ENCODE data around the gene APCDD1.

The APCDD1 gene

GRCh38 chr18:10419420-10420103 is 34.9 kb upstream of the APCDD1 start:
- ATAC-seq, result no peak
- TF ChIP-seq ARNTL (CRISPR knock-in tag; IDR thresholded peaks at IDR 0.05; ENCODE audit: borderline replicate concordance, low read depth) (no peak), ZFP30 (CRISPR knock-in tag; IDR thresholded peaks at IDR 0.05) (no peak), GLIS3 (CRISPR knock-in tag; IDR thresholded peaks at IDR 0.05) (no peak), ESRRG (CRISPR knock-in tag; IDR thresholded peaks at IDR 0.05) (no peak), ISL1 (CRISPR knock-in tag; IDR thresholded peaks at IDR 0.05) (no peak), OSR1 (CRISPR knock-in tag; IDR thresholded peaks at IDR 0.05) (no peak), ZNF70 (CRISPR knock-in tag; IDR thresholded peaks at IDR 0.05) (no peak)

- no peak for ATAC-seq
- TF ChIP-seq ZC3H10 (CRISPR knock-in tag; IDR thresholded peaks at IDR 0.05) (no peak), CSDC2 (CRISPR knock-in tag; IDR thresholded peaks at IDR 0.05) (no peak), BACH2 (CRISPR knock-in tag; IDR thresholded peaks at IDR 0.05; ENCODE audit: borderline replicate concordance) (no peak), ZNF565 (CRISPR knock-in tag; conservative IDR thresholded peaks at IDR 0.05; ENCODE audit: low read depth) (no peak), ISL1 (CRISPR knock-in tag; IDR thresholded peaks at IDR 0.05) (no peak), ZFP3 (CRISPR knock-in tag; IDR thresholded peaks at IDR 0.05) (no peak), PATZ1 (CRISPR knock-in tag; IDR thresholded peaks at IDR 0.05; ENCODE audit: borderline replicate concordance) (no peak), TSHZ2 (CRISPR knock-in tag; IDR thresholded peaks at IDR 0.05) (no peak), CSRNP3 (CRISPR knock-in tag; IDR thresholded peaks at IDR 0.05) (no peak), POU6F1 (CRISPR knock-in tag; IDR thresholded peaks at IDR 0.05; ENCODE audit: borderline replicate concordance, low read depth) (no peak), OSR1 (CRISPR knock-in tag; IDR thresholded peaks at IDR 0.05) (no peak), GLIS3 (CRISPR knock-in tag; IDR thresholded peaks at IDR 0.05) (no peak), ZFP30 (CRISPR knock-in tag; IDR thresholded peaks at IDR 0.05) (no peak), ESRRG (CRISPR knock-in tag; IDR thresholded peaks at IDR 0.05) (no peak), ARNTL (CRISPR knock-in tag; IDR thresholded peaks at IDR 0.05; ENCODE audit: borderline replicate concordance, low read depth) (no peak), PPARA (CRISPR knock-in tag; IDR thresholded peaks at IDR 0.05; ENCODE audit: borderline replicate concordance) (no peak), ZNF8 (CRISPR knock-in tag; IDR thresholded peaks at IDR 0.05) (no peak), SNAI2 (CRISPR knock-in tag; IDR thresholded peaks at IDR 0.05) (no peak), RARB (CRISPR knock-in tag; IDR thresholded peaks at IDR 0.05) (no peak)
These were observed 33.7 kb upstream of the APCDD1 start for GRCh38 chr18:10420561-10421352.

- no peak for ATAC-seq
- TF ChIP-seq BACH2 (CRISPR knock-in tag; IDR thresholded peaks at IDR 0.05; ENCODE audit: borderline replicate concordance) (no peak), ZNF565 (CRISPR knock-in tag; conservative IDR thresholded peaks at IDR 0.05; ENCODE audit: low read depth) (no peak), TSHZ2 (CRISPR knock-in tag; IDR thresholded peaks at IDR 0.05) (no peak), SNAI2 (CRISPR knock-in tag; IDR thresholded peaks at IDR 0.05) (no peak), POU6F1 (CRISPR knock-in tag; IDR thresholded peaks at IDR 0.05; ENCODE audit: borderline replicate concordance, low read depth) (no peak), CSRNP3 (CRISPR knock-in tag; IDR thresholded peaks at IDR 0.05) (no peak), ZFP30 (CRISPR knock-in tag; IDR thresholded peaks at IDR 0.05) (no peak), ESRRG (CRISPR knock-in tag; IDR thresholded peaks at IDR 0.05) (no peak), ZFP3 (CRISPR knock-in tag; IDR thresholded peaks at IDR 0.05) (no peak), CSDC2 (CRISPR knock-in tag; IDR thresholded peaks at IDR 0.05) (no peak), TCF4 (CRISPR knock-in tag; IDR thresholded peaks at IDR 0.05; ENCODE audit: borderline replicate concordance) (no peak)
These were observed 32.6 kb upstream of the APCDD1 start for GRCh38 chr18:10421859-10422258.

All from SK-N-SH treated with all-trans-retinoic acid at 6 μM for 48 hours (cell line).